Fibroblast of peridontal ligament (primary cell): ENCODE results near the gene TANGO6.
"Not testable (repeated sequence)": the region's sequence is repeated elsewhere in the genome, so short reads cannot be mapped to it uniquely, and the experiment has no call there.

Experiments
- DNase-seq: peaks from one replicate; pipeline ENCODE4 v3.0.0-alpha.2; 2010; ENCODE audit errors: extremely low read depth

TANGO6 gene

GRCh38 chr16:68843482-68844210, at the start of gene TANGO6:
TANGO6 (plus strand) TSS chr16:68843531; CDS start chr16:68843618, 87 bp downstream.
- DNase-seq = peak; percentile 75

GRCh38 chr16:68798398-68798797, 44.9 kb upstream of the TANGO6 start:
- no peak for DNase-seq

GRCh38 chr16:68800257-68800875, 43.0 kb upstream of the TANGO6 start:
- peak; percentile 94 for DNase-seq

GRCh38 chr16:68802190-68802589, 41.1 kb upstream of the TANGO6 start:
- peak; percentile 59 for DNase-seq

DNA sequence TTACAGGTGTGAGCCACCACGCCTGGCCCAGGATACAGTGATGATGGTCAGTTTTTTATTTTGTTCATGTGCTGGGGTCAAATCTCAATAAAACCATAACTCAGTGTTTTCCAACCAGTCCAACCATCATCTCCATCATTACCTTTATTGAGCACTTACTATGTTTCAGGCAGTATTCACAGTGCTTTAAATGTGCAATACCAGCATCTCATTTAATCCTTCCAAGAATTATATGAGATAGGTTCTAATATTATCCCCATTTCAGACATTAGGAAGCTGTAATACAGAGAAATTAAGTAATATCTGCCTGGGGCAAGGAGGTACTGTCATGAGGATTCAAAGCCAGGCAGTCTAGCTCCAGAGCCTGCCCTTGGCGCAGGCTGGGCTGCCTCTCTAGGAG, 36.9 kb upstream of the TANGO6 start:
- no peak for DNase-seq

DNA sequence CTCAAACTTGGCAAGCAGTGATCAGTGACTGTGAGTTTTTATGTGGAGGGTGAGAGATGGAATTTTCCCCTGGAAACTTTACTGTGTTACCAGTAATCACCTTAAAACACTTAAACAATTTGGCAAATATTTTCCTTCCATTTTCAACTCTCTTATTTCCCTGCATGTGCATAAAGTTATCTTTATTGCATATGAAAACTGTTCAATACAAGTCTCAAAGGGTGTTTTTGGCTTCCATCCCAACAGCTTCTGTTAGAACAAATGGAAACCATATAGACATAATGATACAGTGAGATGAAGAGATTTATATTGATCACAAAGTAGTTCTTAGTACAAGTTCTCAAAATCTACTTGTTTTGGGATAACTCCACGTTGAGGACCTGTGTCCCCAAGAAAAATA, 36.4 kb upstream of the TANGO6 start:
- DNase-seq = no peak

- DNase-seq = no peak
Observed at GRCh38 chr16:68814516-68814915, 28.8 kb upstream of the TANGO6 start.

- peak; percentile 89 for DNase-seq
Observed at GRCh38 chr16:68823401-68824135, 19.8 kb upstream of the TANGO6 start.

- no peak for DNase-seq
Observed at GRCh38 chr16:68825427-68825826, 17.9 kb upstream of the TANGO6 start.

DNA sequence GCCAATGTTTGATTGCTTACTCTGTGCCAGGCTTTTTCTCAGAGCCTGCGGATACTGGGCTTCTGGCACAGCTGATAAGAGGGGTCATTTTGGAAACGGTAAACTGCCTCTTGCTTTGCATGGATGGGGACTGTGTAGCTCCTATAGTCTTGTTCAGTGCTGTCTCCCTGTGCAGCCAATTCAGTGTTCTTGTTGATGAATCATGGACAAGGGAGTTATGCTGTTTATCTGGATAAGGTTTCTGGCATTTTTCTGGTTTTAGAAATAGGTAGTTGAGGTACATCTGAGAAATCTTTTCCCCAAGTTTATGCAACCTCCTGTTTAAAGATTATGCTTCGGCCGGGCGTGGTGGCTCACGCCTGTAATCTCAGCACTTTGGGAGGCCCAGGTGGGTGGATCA, 16.7 kb upstream of the TANGO6 start:
- no peak for DNase-seq

- no peak for DNase-seq
Observed at GRCh38 chr16:68833251-68833650, 10.1 kb upstream of the TANGO6 start.

DNA sequence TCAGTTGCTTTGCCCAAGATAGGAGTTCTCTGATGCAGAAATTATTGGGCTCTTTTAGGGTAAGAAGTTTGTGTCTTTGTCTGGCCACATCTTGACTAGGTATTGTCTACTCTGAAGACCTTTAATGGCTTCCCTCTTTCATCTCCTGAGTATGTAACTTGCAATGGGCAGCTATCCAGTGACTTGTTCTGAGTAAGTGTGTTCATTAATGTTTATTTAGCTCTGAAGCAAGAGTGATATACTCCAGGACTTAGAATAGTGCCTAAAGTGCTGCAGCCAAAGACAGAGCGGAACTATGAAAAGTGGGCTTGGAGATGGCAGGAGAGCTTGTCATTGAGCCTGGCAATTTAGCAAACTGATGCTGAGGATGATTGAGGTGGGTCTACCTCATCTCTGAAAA, 8.8 kb upstream of the TANGO6 start:
- no peak for DNase-seq

DNA sequence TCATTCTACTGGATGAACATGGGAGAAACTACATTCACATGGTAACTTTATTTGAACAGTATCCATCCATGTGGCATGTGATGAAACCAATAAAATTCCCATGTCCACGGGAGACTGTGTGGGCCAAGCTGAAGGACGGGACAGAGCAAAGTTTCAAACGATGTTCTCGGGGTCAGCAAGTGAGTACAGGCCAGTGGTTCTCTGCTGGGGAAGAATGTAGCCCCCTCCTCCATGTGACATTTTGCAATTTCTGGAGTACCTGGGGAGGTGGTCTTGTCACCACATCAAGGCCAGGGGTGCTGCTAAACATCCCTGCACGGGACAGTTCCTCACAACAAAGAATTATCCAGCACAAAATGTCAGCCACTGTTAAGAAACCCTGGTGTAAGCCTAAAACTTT, 7.4 kb upstream of the TANGO6 start:
- no peak for DNase-seq

DNA sequence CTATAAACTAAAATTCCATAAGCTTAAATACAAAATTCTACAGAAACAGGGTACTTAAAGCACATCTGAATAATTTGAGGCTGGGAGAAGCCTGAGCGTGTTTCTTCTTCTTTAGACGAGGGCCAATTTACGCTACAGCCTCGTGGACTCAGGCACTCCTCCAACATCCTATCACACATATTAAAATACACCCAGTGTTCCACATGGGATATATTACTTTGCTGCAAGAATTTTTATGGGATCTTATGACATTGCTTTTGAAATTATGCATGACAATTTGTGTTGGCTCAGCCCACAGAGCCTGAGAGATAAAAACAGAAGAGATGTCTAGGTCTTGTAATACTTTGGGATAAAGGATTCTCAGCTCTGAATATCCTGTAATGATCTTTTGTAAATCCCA, 3.5 kb upstream of the TANGO6 start:
- DNase-seq = no peak

- DNase-seq = not testable (repeated sequence)
Observed at GRCh38 chr16:68842964-68843481, 308 bp upstream of the TANGO6 start.

DNA sequence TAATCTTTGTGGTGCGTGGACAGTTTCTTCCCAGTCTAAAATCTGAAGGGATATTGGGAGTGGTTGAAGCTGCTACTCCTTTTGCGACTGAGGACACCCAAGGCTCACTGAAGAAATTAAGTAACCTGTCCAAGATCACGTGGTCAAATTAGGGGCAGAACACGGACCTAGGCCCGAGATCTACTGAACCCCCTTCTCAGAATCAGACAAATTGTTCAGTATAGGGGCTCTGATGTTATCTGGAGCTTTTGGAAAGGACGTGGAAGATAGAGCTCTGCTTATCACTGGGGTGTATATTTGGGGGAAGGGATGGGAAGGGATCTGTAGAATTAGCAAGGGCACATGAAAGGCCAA, 857 bp downstream of the TANGO6 start:
- no peak for DNase-seq

- DNase-seq = no peak
Observed at GRCh38 chr16:68848786-68849185, 5.5 kb downstream of the TANGO6 start.

- no peak for DNase-seq
Observed at GRCh38 chr16:68850481-68850880, 7.2 kb downstream of the TANGO6 start.

GRCh38 chr16:68851601-68852000, 8.3 kb downstream of the TANGO6 start:
- DNase-seq = peak; percentile 12

GRCh38 chr16:68857479-68857878, 14.1 kb downstream of the TANGO6 start:
- DNase-seq = no peak

DNA sequence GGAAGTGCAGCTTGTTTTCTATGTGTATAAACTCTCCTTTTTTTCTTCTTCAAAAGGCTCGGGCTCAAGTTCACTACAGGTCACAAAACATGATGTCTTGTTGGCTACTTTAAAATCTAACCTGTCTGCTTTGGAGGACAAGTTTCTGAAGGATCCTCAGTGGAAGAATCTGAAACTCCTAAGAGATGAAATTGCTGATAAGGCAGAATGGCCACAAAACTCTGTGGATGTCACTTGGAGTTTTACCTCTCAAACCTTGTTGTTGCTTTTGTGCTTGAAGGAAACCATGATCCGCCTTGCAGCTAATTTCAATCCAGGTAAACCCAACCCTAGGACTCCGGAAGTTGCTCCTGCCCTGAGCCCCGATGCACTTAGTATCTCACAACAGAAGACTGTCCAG, 16.5 kb downstream of the TANGO6 start:
- no peak for DNase-seq

DNA sequence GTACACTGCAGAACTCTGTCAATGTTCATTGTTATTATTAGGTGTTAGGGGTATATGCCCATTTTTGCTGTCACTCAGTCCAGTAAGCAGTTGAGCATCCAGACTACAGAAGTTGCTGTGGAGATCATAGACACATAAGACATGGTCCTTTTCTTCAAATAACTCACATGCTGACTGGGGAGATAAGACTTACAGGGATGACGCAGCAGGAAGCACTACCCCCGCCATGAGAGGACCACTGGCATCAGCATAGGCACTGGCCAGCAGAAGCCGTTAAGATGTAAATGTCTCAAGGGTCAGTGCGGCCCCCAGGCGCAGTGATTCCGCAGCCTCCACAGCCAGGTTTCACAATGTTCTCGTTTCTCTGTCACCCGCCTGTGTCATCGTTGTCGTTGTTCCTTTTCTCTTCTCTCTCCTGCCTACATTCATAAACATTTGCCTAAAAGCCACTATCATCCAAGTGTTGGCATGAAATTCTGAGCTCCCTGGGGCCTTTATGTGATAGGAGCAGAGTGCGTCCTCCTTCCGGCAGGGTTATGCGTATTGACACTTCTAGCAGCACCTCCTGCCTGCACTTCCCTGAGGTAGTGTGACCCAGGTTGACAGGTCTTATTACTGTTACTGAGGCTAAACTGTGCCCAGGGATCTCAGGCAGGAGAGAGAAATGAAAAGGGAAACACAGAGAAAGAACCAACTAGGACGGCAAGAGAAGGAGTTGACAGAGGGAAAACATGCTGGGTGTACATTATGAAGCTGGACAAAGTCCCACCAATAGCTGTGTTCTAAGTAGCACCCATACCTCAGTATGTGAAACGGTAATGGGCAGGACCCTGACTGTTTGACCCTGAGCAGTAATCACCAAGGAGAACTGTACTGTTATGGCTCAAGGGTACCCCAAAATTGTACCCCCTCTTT, 17.9 kb downstream of the TANGO6 start:
- DNase-seq = no peak
